K562 (cell line): Measurements from ENCODE around the gene RFPL3. TPM values are rescaled to one million over a fixed set of nuclear protein-coding genes. Genes with fewer than 3 reads are reported as not detected.

ENCODE experiments used
- CAMTA2 ChIP-seq: fragments of 250-450 bp; sonication (Bioruptor Pico); conservative IDR thresholded peaks from 2 replicates; pipeline ENCODE4 v1.5.1; 2022
- PCBP2 ChIP-seq: fragments of 200-400 bp; formaldehyde crosslinking; IDR thresholded peaks from 2 replicates; pipeline ENCODE4 v1.6.1; 2018; ENCODE audit warnings: low read length, low read depth, mild to moderate bottlenecking, moderate library complexity; ENCODE audit not compliant: poor library complexity, severe bottlenecking
- SP1 ChIP-seq: sonication (generic); formaldehyde crosslinking; IDR thresholded peaks from 2 replicates; pipeline ENCODE4 v1.8.1; 2022; ENCODE audit warnings: mild to moderate bottlenecking, missing genetic modification reagents
- ZNF232 ChIP-seq: sonication (generic); formaldehyde crosslinking; IDR thresholded peaks from 2 replicates; pipeline ENCODE4 v1.8.0; 2022; ENCODE audit warnings: mild to moderate bottlenecking, missing genetic modification reagents
- ZNF668 ChIP-seq: fragments of 250-450 bp; sonication (Bioruptor Pico); IDR thresholded peaks from 2 replicates; pipeline ENCODE4 v1.8.0; 2022; ENCODE audit warnings: mild to moderate bottlenecking, inconsistent platforms
- polyA plus RNA-seq, 8 experiments: library from polyadenylated mRNA; depleted of rRNA in 4 of 8; stranded (reverse) in 5 of 8; unstranded in 3 of 8; fragments of >200 nt; fragmentation: Nextera tagmentation in 2 of 8; fragmentation: Illumina TruSeq in 1 of 8; extraction: Ambion mirVana in 2 of 8; extraction: Trizol in 1 of 8; gene quantifications; 2 replicates each; pipeline versions ENCODE4 v1.2.1 to v1.2.3, GENCODE V29; 2011 to 2014; ENCODE audit warnings: inconsistent platforms in 1 of 8, missing spikeins in 1 of 8
- total RNA-seq, 7 experiments: library from RNA; depleted of rRNA in 6 of 7; stranded (reverse); fragments of >200 nt in 6 of 7; fragmentation: Illumina TruSeq in 2 of 7; extraction: Trizol in 2 of 7; gene quantifications; 2 replicates each; pipeline versions ENCODE4 v1.2.1 to v1.2.3, GENCODE V29; 2011 to 2021; ENCODE audit warnings: low replicate concordance in 1 of 7
- TF ChIP-seq, protein P1 (sequence below), 2 experiments: fragments of 450-650 bp; IDR thresholded peaks; 2 replicates each; pipeline ENCODE4 v1.6.1; 2016; ENCODE audit warnings: mild to moderate bottlenecking in 2 of 2, borderline replicate concordance in 1 of 2, low read depth in 1 of 2, moderate library complexity in 1 of 2

RFPL3 gene
- total and polyA plus RNA-seq, 9 of the 15 experiments (the other 6 are each of a cell fraction or from before 2014, with no cell fraction given) = not detected

DNA sequence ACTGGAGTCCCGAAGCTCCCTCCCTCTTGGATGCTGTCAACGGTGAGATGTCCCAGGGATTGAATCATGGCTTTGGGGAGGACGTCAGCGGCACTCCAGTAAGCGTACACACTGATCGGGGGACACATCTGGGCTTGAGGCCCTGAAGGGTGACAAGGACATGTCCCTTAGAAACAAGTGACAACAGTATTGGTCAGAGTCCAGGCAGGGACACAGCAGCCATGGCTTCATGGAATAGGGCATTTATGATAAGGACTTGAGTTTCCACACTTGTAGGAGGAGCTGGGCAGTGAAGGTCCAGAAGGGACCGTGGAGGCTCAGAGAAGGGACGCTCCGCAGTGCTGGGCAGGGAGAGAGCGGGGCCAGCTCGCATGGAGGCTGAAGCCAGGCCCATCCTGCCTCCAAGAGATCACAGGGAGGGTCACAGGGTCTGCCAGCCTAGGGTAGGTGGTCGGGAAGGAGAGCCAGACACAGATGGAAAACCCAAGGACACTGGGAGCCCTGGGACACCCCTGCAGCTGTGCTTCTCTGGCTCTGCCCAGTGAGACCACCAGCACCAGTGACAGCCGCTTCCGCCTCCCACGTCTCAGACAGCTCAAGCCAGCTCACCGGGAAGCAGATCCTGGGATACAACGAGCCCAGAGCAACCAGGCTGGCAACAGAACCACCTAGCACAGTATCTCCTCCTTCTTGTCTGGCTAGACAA is 22.9 kb upstream of the RFPL3 start (continued):
- TF ChIP-seq, protein P1, sequence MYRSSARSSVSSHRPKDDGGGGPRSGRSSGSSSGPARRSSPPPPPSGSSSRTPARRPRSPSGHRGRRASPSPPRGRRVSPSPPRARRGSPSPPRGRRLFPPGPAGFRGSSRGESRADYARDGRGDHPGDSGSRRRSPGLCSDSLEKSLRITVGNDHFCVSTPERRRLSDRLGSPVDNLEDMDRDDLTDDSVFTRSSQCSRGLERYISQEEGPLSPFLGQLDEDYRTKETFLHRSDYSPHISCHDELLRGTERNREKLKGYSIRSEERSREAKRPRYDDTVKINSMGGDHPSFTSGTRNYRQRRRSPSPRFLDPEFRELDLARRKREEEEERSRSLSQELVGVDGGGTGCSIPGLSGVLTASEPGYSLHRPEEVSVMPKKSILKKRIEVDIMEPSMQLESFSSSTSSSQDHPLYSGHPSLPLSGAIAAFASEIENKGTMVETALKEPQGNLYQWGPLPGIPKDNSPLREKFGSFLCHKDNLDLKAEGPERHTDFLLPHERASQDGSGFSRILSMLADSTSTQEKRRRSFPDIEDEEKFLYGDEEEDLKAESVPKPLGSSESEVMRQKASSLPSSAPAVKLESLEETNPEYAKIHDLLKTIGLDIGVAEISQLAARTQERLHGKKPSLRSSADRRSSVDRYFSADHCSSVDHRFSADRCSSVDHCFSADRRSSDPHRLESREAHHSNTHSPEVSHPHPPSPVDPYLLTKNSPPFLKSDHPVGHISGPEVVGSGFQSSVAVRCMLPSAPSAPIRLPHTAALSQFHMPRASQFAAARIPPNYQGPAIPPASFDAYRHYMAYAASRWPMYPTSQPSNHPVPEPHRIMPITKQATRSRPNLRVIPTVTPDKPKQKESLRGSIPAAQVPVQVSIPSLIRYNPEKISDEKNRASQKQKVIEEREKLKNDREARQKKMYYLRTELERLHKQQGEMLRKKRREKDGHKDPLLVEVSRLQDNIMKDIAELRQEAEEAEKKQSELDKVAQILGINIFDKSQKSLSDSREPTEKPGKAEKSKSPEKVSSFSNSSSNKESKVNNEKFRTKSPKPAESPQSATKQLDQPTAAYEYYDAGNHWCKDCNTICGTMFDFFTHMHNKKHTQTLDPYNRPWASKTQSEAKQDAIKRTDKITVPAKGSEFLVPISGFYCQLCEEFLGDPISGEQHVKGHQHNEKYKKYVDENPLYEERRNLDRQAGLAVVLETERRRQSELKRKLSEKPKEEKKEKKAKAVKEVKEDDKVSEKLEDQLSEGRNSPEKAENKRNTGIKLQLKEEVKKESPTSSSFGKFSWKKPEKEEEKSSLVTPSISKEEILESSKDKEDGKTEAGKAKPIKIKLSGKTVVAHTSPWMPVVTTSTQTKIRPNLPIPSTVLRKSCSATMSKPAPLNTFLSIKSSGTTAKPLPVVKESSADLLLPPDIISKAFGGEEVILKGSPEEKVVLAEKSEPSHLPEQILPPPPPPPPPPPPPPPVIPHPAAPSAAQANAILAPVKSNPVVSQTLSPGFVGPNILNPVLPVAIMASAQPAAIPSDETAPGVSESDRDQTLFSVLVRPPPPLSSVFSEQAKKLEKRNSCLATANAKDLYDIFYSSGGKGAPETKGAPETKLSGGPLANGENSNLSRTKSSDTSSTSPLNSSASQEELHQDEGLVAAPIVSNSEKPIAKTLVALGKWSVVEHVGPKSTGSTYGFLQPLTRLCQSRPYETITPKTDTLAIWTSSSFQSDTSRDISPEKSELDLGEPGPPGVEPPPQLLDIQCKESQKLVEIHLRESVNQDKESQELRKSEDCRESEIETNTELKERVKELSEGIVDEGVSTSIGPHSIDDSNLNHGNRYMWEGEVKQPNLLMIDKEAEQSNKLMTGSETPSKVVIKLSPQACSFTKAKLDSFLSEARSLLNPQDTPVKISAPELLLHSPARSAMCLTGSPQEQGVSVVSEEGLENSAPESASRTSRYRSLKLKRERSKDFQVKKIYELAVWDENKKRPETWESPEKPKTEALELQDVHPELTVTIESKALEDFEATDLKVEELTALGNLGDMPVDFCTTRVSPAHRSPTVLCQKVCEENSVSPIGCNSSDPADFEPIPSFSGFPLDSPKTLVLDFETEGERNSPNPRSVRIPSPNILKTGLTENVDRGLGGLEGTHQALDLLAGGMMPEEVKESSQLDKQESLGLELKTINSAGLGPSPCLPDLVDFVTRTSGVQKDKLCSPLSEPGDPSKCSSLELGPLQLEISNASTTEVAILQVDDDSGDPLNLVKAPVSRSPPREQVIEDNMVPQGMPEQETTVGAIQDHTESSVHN (IDR thresholded peaks at IDR 0.05; ENCODE audit: borderline replicate concordance in 1 of 2, low read depth in 1 of 2) = no peak
- no peak for TF ChIP-seq CAMTA2 (CRISPR knock-in tag)
- no peak for TF ChIP-seq SP1 (CRISPR knock-in tag)
- TF ChIP-seq ZNF232 = no peak
- TF ChIP-seq PCBP2 = no peak
- TF ChIP-seq ZNF668 (CRISPR knock-in tag) = no peak
- TF ChIP-seq, all 486 proteins: peak for 0
